ENCODE measurements around the gene FSTL4.

GRCh38 chr5:133199417-133200178, 412.7 kb downstream of the FSTL4 start:
- no peak for TF ChIP-seq CTCF (IDR thresholded peaks at IDR 0.05)
- TF ChIP-seq POLR2A (IDR thresholded peaks at IDR 0.05): no peak
